ENCODE data around the gene BCKDHB.

DNA sequence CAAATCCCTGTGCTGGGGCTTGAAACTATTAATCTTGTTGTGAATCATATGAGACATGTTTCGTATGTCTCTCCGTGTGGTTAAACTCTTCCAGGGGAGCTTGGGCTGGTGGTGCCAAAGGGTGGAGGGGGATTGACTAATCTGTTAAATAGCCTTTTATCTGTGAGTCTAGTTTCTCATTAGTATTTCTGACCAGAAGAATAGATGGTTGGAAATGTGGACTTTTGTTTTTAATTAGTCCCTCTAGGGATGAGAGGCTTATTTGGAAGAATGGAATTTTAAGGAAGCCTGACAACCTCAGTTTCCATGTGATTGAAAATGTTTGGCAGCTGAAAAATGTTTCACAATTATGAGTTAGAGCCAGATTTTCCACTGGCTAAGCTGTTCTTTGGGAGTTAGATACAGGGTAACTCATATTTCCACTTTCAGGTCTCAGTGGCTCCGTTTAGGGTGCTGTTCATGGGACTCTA, 117.3 kb downstream of the BCKDHB start:
- TF ChIP-seq, protein P1, sequence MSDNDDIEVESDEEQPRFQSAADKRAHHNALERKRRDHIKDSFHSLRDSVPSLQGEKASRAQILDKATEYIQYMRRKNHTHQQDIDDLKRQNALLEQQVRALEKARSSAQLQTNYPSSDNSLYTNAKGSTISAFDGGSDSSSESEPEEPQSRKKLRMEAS (IDR thresholded peaks at IDR 0.05) = no peak
- no peak for TF ChIP-seq NFIC (IDR thresholded peaks at IDR 0.05)
- TF ChIP-seq CEBPB (IDR thresholded peaks at IDR 0.05) = no peak
- TF ChIP-seq REST (IDR thresholded peaks at IDR 0.05; ENCODE audit: low read depth) = no peak
- TF ChIP-seq YY1 (IDR thresholded peaks at IDR 0.05; ENCODE audit: low read depth) = no peak
- no peak for TF ChIP-seq EP300 (IDR thresholded peaks at IDR 0.05; ENCODE audit: borderline replicate concordance)
- TF ChIP-seq RAD21 (IDR thresholded peaks at IDR 0.05; ENCODE audit: low read depth) = no peak
- TF ChIP-seq TAF1 (IDR thresholded peaks at IDR 0.05; ENCODE audit: low read depth) = no peak
- TF ChIP-seq FOXM1 (IDR thresholded peaks at IDR 0.05; ENCODE audit: borderline replicate concordance, low read depth) = no peak
- no peak for TF ChIP-seq EGR1 (IDR thresholded peaks at IDR 0.05)
- TF ChIP-seq, protein P2, sequence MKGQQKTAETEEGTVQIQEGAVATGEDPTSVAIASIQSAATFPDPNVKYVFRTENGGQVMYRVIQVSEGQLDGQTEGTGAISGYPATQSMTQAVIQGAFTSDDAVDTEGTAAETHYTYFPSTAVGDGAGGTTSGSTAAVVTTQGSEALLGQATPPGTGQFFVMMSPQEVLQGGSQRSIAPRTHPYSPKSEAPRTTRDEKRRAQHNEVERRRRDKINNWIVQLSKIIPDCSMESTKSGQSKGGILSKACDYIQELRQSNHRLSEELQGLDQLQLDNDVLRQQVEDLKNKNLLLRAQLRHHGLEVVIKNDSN (IDR thresholded peaks at IDR 0.05) = no peak

Data from Ishikawa (cell line).